D721Med (cell line): ENCODE measurements around the gene RXFP4.
"Not testable (repeated sequence)": the region's sequence is repeated elsewhere in the genome, so short reads cannot be mapped to it uniquely, and the experiment has no call there.

Source experiments
- DNase-seq: peaks from one replicate; pipeline ENCODE4 v3.0.0; 2011; ENCODE audit warnings: low spot score; ENCODE audit not compliant: insufficient read length
- FAIRE-seq: peaks from 2 replicates; lab custom pipeline; 2011; peaks lifted over from hg19 to GRCh38; lab: Jason Lieb, UNC
- CTCF ChIP-seq: IDR thresholded peaks from 2 replicates; pipeline ENCODE4 v1.5.1; 2012; ENCODE audit warnings: mild to moderate bottlenecking, control low read depth; ENCODE audit not compliant: insufficient read depth; ENCODE audit errors: missing control alignments

The RXFP4 gene

GRCh38 chr1:155912056-155912536 lies 29.3 kb upstream of the RXFP4 start:
- DNase-seq (no peak), FAIRE-seq (no peak)
- TF ChIP-seq CTCF: no peak

- DNase-seq: no peak
- peak; percentile 38 for FAIRE-seq
These were observed 27.3 kb upstream of the RXFP4 start for GRCh38 chr1:155913969-155914757.

GRCh38 chr1:155918660-155919059 lies 22.8 kb upstream of the RXFP4 start:
- no peak for TF ChIP-seq CTCF

More at GRCh38 chr1:155913969-155914757, 27.3 kb upstream of the RXFP4 start:
- no peak for TF ChIP-seq CTCF

GRCh38 chr1:155919801-155920200 lies 21.6 kb upstream of the RXFP4 start:
- DNase-seq (no peak), FAIRE-seq (no peak)
- no peak for TF ChIP-seq CTCF

More at GRCh38 chr1:155918660-155919059, 22.8 kb upstream of the RXFP4 start:
- FAIRE-seq (peak; percentile 84), DNase-seq (no peak)

GRCh38 chr1:155920717-155921116 lies 20.7 kb upstream of the RXFP4 start:
- TF ChIP-seq CTCF: no peak
- FAIRE-seq: no peak
- no peak for DNase-seq

- TF ChIP-seq CTCF: no peak
- DNase-seq: no peak
- no peak for FAIRE-seq
These were observed 15.9 kb upstream of the RXFP4 start for GRCh38 chr1:155925506-155925905.

GRCh38 chr1:155929057-155929456 lies 12.4 kb upstream of the RXFP4 start:
- FAIRE-seq: no peak
- no peak for TF ChIP-seq CTCF
- DNase-seq: no peak

- not testable (repeated sequence) for FAIRE-seq, DNase-seq
These were observed 10.7 kb upstream of the RXFP4 start for GRCh38 chr1:155930725-155931124.
